GM06990 (cell line): ENCODE data around the gene RETREG2.

Source experiments
- DNase-seq: peaks from one replicate; pipeline ENCODE4 v3.0.0-alpha.2; 2011; ENCODE audit not compliant: insufficient read length; ENCODE audit errors: extremely low read depth
- H3K27me3 ChIP-seq: replicated peaks from 2 replicates; pipeline ENCODE4 v1.6.0; 2011; ENCODE audit warnings: low read length; ENCODE audit not compliant: control insufficient read depth, insufficient read depth
- H3K36me3 ChIP-seq: 2 replicates; pipeline ENCODE4 v1.5.1; 2011; ENCODE audit warnings: low read length; ENCODE audit not compliant: control insufficient read depth, insufficient read depth
- H3K4me3 ChIP-seq: replicated peaks from 2 replicates; pipeline ENCODE4 v1.5.1; 2011; ENCODE audit warnings: low read depth, mild to moderate bottlenecking, control low read depth, low read length
- TF ChIP-seq, protein P1 (sequence below): IDR thresholded peaks from 2 replicates; pipeline ENCODE4 v1.5.1; 2011; ENCODE audit warnings: low read length, control low read depth, mild to moderate bottlenecking, inconsistent platforms; ENCODE audit not compliant: insufficient read depth, poor library complexity, severe bottlenecking

RETREG2 gene, protein sequence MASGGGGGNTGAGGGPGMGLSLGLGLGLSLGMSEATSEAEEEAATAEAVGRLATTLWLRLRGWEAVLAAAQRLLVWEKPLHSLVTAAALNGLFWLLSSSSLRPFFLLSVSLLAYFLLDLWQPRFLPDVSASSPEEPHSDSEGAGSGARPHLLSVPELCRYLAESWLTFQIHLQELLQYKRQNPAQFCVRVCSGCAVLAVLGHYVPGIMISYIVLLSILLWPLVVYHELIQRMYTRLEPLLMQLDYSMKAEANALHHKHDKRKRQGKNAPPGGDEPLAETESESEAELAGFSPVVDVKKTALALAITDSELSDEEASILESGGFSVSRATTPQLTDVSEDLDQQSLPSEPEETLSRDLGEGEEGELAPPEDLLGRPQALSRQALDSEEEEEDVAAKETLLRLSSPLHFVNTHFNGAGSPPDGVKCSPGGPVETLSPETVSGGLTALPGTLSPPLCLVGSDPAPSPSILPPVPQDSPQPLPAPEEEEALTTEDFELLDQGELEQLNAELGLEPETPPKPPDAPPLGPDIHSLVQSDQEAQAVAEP

DNA sequence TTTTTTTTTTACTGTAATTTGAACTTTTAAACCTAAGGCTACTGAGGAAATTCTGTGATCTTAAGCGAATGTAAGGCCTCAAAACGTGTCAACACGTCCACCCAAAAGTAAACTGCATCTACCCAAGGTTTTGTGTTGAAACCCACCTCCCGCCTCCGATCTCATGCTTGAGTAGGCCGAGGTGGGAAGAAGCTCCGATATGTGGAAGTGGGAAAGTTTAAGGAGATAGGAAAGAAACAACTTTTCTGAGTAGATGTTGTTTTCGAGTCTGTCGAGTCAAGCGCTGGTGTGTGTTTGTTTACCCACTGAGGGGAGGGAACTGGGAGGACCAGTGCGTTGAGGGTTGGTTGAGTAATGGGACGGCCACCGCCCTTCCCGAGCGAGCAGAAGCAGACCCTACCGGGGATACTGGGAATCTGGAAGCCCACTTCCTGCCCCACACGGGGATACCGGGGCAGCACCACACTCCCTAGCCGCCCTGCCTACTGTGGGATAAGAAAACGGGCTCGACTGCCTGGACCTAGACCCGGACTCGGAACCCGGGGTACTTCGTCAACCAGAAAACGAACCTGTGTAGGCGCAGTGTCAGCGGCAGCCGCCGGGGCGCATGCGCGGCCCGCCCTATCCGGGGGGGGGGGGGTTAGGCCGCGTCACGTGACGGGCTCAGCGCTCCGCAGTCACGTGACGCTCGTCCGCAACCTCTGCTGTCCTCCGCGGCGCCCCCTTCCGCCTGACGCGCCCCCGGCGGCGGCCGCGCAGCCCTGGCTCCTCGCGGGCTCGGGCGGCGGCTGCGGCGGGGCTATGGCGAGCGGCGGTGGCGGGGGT, at the start of gene RETREG2:
Gene RETREG2 (plus strand): TSS at position 724 of the 825 bp plus-strand sequence. CDS start 78 bp downstream, at position 802.
- Histone ChIP-seq H3K27me3 (no peaks in the 10 kb centered on the region), H3K4me3 (peak within 1 kb of the TSS; percentile 96), H3K36me3 (peaks cover 38% of the 10 kb centered on the region)
- peak; percentile 94 for DNase-seq
- TF ChIP-seq, protein P1, sequence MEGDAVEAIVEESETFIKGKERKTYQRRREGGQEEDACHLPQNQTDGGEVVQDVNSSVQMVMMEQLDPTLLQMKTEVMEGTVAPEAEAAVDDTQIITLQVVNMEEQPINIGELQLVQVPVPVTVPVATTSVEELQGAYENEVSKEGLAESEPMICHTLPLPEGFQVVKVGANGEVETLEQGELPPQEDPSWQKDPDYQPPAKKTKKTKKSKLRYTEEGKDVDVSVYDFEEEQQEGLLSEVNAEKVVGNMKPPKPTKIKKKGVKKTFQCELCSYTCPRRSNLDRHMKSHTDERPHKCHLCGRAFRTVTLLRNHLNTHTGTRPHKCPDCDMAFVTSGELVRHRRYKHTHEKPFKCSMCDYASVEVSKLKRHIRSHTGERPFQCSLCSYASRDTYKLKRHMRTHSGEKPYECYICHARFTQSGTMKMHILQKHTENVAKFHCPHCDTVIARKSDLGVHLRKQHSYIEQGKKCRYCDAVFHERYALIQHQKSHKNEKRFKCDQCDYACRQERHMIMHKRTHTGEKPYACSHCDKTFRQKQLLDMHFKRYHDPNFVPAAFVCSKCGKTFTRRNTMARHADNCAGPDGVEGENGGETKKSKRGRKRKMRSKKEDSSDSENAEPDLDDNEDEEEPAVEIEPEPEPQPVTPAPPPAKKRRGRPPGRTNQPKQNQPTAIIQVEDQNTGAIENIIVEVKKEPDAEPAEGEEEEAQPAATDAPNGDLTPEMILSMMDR, result no peak

DNA sequence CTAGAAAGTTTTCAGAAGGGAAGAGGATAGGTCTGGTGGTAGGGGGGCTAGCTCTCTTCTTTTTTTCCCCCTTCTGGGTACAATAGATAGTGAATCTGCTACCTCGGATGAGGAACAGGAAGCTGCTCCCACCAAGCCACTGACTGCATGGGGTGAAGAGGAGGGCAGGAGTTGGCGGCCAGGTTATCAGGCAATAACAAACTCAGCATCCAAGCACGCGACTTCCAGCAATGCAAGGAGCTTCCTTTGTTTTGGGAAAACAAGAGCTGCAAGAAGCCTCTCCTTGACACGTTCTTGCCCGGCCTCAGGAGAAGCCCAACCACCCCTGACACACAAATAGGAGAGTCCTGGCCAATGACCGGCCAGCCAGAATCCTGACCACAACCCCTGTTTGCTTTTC, 49.7 kb upstream of the RETREG2 start:
- H3K4me3 ChIP-seq, result no peak overlapping the region
- no peak for DNase-seq
- no peaks in the 10 kb centered on the region; the same call in 1 of the 2 replicates for H3K36me3 ChIP-seq

DNA sequence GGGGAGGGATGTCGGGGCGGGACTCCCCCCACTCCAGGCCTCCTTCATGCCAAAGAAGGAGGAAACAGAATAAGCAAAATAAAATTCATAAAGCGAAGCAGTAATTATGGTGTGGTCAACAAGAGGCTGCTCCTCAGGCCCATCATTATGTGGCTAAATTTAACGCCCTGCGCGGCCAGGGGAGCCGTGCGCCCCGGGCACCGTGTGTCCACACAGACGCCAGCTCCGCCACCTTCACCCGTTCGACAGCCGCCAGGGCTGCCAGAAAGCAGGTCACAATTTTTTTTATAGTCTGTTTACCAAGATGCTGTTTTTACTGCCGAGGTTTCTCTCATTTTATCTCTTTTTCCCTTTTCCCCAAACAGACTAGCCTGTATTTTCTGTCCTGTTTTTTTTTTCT, 48.5 kb upstream of the RETREG2 start:
- no peak for DNase-seq
- TF ChIP-seq, protein P1, result no peak
- Histone ChIP-seq H3K4me3 (no peak overlapping the region), H3K36me3 (no peaks in the 10 kb centered on the region; the same call in 1 of the 2 replicates), H3K27me3 (no peaks in the 10 kb centered on the region)

More for the DNA sequence above, 49.7 kb upstream of the RETREG2 start:
- TF ChIP-seq, protein P1, result no peak
- no peaks in the 10 kb centered on the region for H3K27me3 ChIP-seq

DNA sequence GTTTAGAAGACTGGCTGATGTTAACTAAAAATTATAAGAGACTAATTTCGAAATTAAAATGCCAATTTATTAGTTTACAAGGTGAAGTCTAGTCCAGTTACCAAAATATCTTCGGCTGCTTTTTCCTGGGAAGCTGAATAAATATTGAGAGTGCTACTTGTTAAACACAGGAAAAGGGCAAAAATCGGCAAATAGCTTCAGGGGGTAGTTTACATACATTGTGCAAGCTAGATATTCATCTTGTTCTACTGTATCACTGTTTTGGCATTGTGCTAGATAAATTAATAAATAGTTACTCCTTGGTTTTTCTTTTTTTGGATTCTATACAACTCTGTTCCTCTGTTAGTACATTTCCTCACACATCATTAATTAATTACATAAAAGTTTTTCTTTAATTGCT, 46.7 kb upstream of the RETREG2 start:
- no peak for DNase-seq
- Histone ChIP-seq H3K27me3 (no peaks in the 10 kb centered on the region), H3K36me3 (no peaks in the 10 kb centered on the region; the same call in 1 of the 2 replicates), H3K4me3 (no peak overlapping the region)
- TF ChIP-seq, protein P1, result no peak

DNA sequence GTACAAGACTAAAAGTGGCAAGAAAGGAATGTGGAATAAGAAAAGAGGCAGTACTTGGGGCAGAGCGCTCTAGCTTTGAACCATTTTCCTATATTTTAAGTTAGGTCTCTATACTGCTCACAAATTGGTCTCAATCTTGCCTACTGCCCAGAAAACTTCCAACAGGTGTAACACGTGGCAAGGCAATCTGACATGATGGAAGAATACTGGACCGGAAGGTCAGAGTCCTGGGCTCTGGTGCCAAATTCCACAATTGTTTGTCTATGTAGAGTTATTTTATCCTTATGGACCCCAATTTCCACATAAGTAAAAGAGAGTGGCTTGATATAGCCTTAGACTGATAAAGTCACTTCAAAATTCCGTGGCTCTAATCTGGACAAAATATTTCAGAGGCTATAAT, 46.3 kb upstream of the RETREG2 start:
- TF ChIP-seq, protein P1, result no peak
- Histone ChIP-seq H3K27me3 (no peaks in the 10 kb centered on the region), H3K4me3 (no peak overlapping the region), H3K36me3 (no peaks in the 10 kb centered on the region; the same call in 1 of the 2 replicates)
- no peak for DNase-seq
